ENCODE data around the gene BTLA. TPM values are rescaled to one million over a fixed set of nuclear protein-coding genes. Genes with fewer than 3 reads are reported as not detected.

The BTLA gene
- total and polyA plus RNA-seq, 2 of the 13 experiments (the other 11 are each of a cell fraction or from before 2014, with no cell fraction given) = not detected

- POLR2A ChIA-PET = no interaction called here
- H4K20me1 ChIP-seq (ENCODE audit: insufficient read depth, low read length) = 0 out of 2 replicates have a peak, but pooled peaks cover 2% of the 10 kb centered on the region
- no peak for TF ChIP-seq KLF11 (CRISPR knock-in tag; IDR thresholded peaks at IDR 0.05)
- no peak for TF ChIP-seq ZMYM3 (CRISPR knock-in tag; IDR thresholded peaks at IDR 0.05)
- TF ChIP-seq XRCC5 (optimal IDR thresholded peaks at IDR 0.05; ENCODE audit: low read length) = no peak
- TF ChIP-seq SETDB1 (CRISPR knock-in tag; IDR thresholded peaks at IDR 0.05; ENCODE audit: borderline replicate concordance) = no peak
- no peak for TF ChIP-seq MED13 (CRISPR knock-in tag; IDR thresholded peaks at IDR 0.05)
- TF ChIP-seq MTF2 (CRISPR knock-in tag; IDR thresholded peaks at IDR 0.05; ENCODE audit: borderline replicate concordance) = no peak
- no peaks in the 10 kb centered on the region for H3K27me3 ChIP-seq (ENCODE audit: control insufficient read depth in 1 of 2, insufficient read depth in 2 of 2, low read length in 2 of 2)
- FAIRE-seq = no peak
- CTCF ChIA-PET (ENCODE audit: low intra/inter-chr PET ratio, low total read pairs) = no interaction called here
- peaks cover 13% of the 10 kb centered on the region for H3K4me1 ChIP-seq (ENCODE audit: insufficient read depth, low read length)
- H3K4me2 ChIP-seq (ENCODE audit: low read depth, low read length) = no peak overlapping the region
- intact Hi-C loops (cut with micrococcal nuclease; ENCODE audit: unreplicated experiment) = no loop called here
- no TSS peak for BruUV-seq (replicated peaks)
- H3K79me2 ChIP-seq (ENCODE audit: insufficient read depth, low read length) = no peaks in the 10 kb centered on the region
- in situ Hi-C loops (cut with HindIII; ENCODE audit: extremely low pct_ligation_motif_present, low pct_unique_long_range_greater_than_20kb) = no loop called here
- DNase-seq (ENCODE audit: low spot score) = no peak
- no peak overlapping the region for H3K27ac ChIP-seq (ENCODE audit: extremely low read length, insufficient read depth, low read length)
- no peak overlapping the region for H2AFZ ChIP-seq (ENCODE audit: low read length)
- H3K9me3 ChIP-seq (ENCODE audit: low read length) = no peaks in the 10 kb centered on the region
- no peak for ATAC-seq
- no peak overlapping the region for H3K9ac ChIP-seq (ENCODE audit: insufficient read depth, low read depth, low read length)
- H3K36me3 ChIP-seq (replicated peaks in 1 of 2; ENCODE audit: control insufficient read depth in 1 of 2, insufficient read depth in 2 of 2, low read length in 2 of 2) = no peaks in the 10 kb centered on the region
- no peak overlapping the region for H3K4me3 ChIP-seq (replicated peaks in 1 of 3; ENCODE audit: insufficient read depth in 1 of 3, low read depth in 2 of 3, low read length in 3 of 3)
Measured at GRCh38 chr3:112469671-112470070, 29.6 kb downstream of the BTLA start.

- intact Hi-C loops (cut with micrococcal nuclease; ENCODE audit: unreplicated experiment) (no loop called here), in situ Hi-C loops (cut with HindIII; ENCODE audit: extremely low pct_ligation_motif_present, low pct_unique_long_range_greater_than_20kb) (no loop called here)
- WGBS (ENCODE audit: low lambda C conversion rate) = 0% methylated on average over 1 of the region's 1 CpG
- no peak overlapping the region for H3K4me2 ChIP-seq (ENCODE audit: low read depth, low read length)
- no peak for ATAC-seq
- no peaks in the 10 kb centered on the region for H3K27me3 ChIP-seq (ENCODE audit: control insufficient read depth in 1 of 2, insufficient read depth in 2 of 2, low read length in 2 of 2)
- no peak overlapping the region for H3K27ac ChIP-seq (ENCODE audit: extremely low read length, insufficient read depth, low read length)
- H3K4me1 ChIP-seq (ENCODE audit: insufficient read depth, low read length) = no peaks in the 10 kb centered on the region
- H3K79me2 ChIP-seq (ENCODE audit: insufficient read depth, low read length) = no peaks in the 10 kb centered on the region
- no peak overlapping the region for H3K4me3 ChIP-seq (replicated peaks in 1 of 3; ENCODE audit: insufficient read depth in 1 of 3, low read depth in 2 of 3, low read length in 3 of 3)
- H3K9me3 ChIP-seq (ENCODE audit: low read length) = no peaks in the 10 kb centered on the region
- no peak overlapping the region for H2AFZ ChIP-seq (ENCODE audit: low read length)
- H3K9ac ChIP-seq (ENCODE audit: insufficient read depth, low read depth, low read length) = no peak overlapping the region
- CTCF ChIA-PET (ENCODE audit: low intra/inter-chr PET ratio, low total read pairs) = no interaction called here
- BruUV-seq (replicated peaks) = no TSS peak
- no peaks in the 10 kb centered on the region for H3K36me3 ChIP-seq (replicated peaks in 1 of 2; ENCODE audit: control insufficient read depth in 1 of 2, insufficient read depth in 2 of 2, low read length in 2 of 2)
- no peaks in the 10 kb centered on the region for H4K20me1 ChIP-seq (ENCODE audit: insufficient read depth, low read length)
- TF ChIP-seq HNF1B (CRISPR knock-in tag; IDR thresholded peaks at IDR 0.05) (no peak), ZNF639 (CRISPR knock-in tag; conservative IDR thresholded peaks at IDR 0.05) (no peak), ZNF839 (CRISPR knock-in tag; IDR thresholded peaks at IDR 0.05; ENCODE audit: borderline replicate concordance) (no peak), ETV6 (CRISPR knock-in tag; conservative IDR thresholded peaks at IDR 0.05) (no peak), ZNF597 (CRISPR knock-in tag; IDR thresholded peaks at IDR 0.05) (no peak)
- POLR2A ChIA-PET = no interaction called here
- no peak for FAIRE-seq
- no peak for DNase-seq (ENCODE audit: low spot score)
Measured at GRCh38 chr3:112467539-112467938, 31.7 kb downstream of the BTLA start.

Data from HepG2 (cell line).